GM19455 (cell line): ENCODE data around the gene CCDC57.
"Not testable (repeated sequence)": the region's sequence is repeated elsewhere in the genome, so short reads cannot be mapped to it uniquely, and the experiment has no call there.

Experiments used
- ATAC-seq: cut with Tn5 transposase; IDR thresholded peaks from one replicate; pipeline ENCODE4 v1.9.1; 2021; ENCODE audit not compliant: unreplicated experiment

Gene CCDC57, protein sequence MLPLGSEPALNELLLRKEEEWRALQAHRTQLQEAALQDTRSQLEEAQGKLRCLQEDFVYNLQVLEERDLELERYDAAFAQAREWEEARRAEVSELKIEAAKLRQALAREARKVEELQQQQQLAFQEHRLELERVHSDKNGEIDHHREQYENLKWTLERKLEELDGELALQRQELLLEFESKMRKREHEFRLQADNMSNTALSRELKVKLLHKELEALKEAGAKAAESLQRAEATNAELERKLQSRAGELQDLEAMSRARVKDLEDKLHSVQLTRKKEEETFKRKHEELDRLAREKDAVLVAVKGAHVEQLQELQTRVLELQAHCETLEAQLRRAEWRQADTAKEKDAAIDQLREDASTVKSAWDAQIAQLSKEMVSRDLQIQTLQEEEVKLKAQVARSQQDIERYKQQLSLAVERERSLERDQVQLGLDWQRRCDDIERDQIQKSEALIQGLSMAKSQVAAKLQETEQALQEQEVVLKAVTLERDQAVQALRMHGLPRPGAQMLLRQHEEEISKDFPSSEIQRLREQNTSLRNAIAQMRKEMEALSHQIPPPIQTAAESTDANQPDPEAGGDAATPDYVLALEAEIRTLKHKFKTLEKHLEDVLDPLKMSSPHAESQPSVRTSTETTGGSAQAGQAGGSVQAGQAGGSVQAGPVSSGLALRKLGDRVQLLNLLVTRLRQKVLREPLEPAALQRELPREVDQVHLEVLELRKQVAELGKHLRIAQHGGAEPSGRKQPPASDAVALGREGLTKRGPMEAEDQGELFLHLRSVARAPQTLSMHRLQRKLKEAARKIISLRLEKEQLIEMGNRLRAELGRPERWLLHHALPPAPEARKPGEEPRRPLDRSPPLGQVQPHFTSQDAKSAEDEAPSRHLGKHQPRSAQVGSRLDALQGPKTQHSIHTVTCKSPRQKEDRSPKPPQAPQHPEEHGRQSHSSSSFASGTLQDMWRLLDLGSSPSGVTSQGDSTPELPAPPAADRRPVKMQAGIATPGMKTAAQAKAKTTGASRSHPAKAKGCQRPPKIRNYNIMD

DNA sequence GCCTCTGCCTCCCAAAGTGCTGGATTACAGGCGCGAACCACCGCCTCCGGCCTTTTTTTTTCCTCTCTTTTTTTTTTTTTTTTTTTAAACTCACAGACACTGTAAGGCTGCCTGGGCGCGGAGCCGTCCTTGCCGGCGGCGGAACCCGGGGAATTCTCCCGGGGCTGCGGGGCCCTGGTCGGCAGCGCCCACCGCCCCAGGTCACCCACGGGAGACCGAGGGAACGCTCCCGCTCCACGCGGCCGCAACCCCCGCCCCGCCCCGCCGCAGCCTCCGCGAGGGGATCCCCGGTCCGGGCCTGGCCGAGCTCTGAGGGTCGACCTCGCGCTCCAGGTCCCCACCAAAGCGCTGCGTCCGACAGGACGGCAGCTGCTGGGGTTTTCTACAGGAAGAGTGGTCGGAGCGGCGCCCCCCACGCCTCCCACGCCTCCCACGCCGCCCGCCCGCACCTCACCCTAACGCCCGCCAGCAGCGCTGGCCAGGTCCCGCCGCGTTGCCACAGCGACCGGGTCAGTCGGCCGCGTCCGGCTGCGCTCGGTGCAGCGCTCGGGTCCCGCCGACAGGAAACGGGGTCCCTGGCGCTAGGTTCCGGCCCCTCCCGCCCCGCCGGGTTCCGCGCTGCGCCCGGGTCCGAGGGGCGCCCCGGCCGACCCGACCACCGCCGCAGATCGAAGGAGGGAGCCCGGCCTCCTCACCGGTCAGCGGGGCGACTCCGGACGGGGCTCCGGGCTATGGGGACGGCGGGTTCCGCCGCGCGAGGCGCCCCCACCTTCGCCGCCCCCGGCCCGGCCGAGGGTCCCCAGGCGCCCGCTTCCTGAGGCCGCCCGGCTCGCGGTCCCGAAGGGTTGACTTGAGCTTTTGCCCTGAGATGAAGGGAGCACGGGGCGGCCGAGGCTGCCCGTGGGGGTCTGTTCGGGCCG, at the start of gene CCDC57:
Gene CCDC57 (minus strand): TSS at position 512 of the 920 bp plus-strand sequence. CDS start 10,898 bp downstream, outside the sequence.
- no peak for ATAC-seq

DNA sequence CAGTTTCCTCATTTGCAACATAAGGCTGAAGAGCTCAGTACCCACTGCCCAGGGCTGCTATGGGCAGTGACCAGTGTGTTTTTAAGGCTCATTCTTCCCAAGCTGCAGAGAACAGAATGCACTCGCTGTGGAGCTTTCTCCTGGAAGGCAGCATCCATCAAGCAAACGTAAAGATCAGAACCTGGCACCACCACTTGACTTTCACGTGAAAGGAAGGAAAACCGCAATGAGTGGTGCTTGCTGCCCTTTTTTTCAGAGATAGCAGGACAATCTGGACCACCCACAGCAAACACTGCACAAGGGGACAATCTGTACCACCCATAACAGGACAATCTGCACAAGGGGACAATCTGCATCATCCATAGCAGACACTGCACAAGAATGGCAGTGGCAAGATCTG, 49.7 kb upstream of the CCDC57 start:
- no peak for ATAC-seq

DNA sequence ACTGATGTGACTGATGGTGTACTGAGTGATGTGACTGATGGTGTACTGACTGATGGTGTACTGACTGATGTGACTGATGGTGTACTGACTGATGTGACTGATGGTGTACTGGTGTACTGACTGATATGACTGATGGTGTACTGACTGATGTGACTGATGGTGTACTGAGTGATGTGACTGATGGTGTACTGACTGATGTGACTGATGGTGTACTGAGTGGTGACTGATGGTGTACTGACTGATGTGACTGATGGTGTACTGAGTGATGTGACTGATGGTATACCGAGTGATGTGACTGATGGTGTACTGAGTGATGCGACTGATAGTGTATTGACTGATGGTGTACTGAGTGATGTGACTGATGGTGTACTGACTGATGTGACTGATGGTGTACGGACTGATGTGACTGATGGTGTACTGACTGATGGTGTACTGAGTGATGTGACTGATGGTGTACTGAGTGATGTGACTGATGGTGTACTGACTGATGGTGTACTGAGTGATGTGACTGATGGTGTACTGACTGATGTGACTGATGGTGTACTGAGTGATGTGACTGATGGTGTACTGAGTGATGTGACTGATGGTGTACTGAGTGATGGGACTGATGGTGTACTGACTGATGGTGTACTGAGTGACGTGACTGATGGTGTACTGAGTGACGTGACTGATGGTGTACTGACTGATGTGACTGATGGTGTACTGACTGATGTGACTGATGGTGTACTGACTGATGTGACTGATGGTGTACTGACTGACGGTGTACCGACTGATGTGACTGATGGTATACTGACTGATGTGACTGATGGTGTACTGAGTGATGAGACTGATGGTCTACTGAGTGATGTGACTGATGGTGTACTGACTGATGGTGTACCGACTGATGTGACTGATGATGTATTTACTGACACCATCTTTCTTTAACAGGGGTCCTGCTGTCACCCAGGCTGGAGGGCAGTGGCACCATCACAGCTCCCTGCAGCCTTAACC, 47.6 kb upstream of the CCDC57 start:
- not testable (repeated sequence) for ATAC-seq

DNA sequence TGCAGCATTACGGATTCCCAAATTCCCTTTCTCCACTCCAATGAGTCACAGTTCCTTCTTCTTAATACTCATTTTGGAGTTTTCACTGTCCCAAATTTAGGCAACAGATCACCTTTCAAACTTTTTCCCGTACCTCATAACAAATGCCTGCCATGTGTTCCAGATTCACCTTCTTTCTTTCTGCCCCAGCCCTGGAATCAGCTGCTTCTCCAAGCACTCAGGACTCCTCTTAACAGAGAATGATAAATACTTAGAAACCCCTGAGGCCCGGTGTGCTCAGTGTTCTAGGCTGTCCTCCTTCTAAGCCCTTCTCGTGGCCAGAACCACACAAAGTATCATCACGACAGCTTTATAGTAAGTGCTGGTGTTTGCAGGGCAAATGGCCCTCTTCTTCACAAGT, 45.9 kb upstream of the CCDC57 start:
- no peak for ATAC-seq

DNA sequence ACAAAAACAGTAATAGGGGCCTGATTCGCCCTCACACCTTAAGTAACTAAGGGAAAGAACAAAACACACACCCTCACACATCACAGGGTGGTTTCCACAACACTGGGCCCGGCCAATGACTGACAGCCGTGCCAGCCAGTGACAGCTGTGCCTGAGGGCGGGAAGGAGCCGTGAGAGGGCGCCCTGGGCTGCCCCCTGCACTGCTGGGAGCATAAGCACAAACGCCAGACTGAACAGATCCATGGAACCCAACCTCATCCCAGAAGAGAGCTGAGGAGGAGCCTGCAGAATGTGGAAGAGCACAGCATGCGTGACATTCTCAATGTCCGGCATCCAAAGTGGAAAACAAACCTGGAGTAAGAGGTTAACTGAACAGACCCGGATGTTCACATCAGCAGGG, 44.8 kb upstream of the CCDC57 start:
- no peak for ATAC-seq

DNA sequence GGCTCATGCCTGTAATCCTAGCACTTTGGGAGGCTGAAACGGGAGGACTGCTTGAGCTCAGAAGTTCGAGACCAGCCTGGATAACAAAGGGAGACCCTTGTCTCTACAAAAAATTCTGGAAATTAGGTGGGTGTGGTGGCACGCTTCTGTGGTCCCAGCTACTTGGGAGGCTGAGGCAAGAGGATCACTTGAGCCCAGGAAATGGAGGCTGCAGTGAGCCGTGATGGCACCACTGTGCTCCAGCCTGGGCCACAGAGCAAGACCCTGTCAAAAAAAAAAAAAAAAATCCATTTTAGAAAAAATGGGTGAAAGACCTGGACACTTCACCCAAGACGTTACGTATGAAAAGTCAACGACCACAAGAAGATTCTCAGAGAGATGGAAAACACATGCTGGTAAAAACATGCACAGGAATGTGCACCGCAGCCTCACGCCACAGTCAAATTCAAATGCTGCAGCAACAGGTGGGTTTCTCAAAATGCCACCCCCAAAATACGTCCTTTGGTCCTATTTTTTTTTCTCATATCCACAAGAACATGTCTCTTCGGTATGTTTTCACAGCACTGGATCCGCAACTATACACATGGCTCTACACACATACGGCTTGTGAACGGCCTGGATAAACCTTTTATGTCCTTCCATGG, 43.7 kb upstream of the CCDC57 start:
- ATAC-seq, result no peak

DNA sequence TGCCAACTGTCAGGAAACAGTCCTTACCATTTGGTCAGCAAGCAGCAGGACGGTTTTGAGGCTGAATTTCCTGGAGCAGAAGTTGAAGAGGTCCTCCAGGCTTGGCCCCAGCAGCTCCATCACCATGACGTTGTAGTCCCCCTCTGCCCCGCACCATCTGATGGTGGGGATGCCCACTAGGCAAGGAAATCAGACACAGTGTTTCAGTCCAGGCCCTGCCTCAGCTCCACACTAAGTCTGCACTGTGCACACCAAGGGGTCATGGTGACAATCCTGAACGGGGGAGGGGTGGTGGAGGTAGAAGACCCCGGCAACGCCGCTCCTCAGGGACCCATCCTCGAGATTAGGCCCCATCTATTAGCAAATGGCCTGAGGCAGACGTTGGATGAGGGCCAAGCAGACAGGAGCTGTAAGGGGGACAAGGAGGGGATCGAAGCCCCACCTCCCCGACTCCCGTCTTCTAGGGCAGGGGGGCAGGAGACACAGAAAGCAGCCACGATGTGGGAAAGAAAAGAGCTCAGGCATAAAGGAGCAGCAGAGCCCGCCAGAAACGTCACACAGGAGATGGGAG, 42.8 kb upstream of the CCDC57 start:
- no peak for ATAC-seq

DNA sequence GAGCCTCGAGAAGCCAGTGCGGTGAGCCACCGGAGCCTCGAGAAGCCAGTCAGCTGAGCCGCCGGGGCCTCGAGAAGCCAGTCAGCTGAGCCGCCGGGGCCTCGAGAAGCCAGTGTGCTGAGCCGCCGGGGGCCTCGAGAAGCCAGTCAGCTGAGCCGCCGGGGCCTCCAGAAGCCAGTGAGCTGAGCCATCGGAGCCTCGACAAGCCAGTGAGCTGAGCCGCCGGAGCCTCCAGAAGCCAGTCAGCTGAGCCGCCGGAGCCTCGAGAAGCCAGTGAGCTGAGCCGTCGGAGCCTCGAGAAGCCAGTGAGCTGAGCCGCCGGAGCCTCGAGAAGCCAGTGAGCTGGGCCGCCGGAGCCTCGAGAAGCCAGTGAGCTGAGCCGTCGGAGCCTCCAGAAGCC, 42.1 kb upstream of the CCDC57 start:
- not testable (repeated sequence) for ATAC-seq

DNA sequence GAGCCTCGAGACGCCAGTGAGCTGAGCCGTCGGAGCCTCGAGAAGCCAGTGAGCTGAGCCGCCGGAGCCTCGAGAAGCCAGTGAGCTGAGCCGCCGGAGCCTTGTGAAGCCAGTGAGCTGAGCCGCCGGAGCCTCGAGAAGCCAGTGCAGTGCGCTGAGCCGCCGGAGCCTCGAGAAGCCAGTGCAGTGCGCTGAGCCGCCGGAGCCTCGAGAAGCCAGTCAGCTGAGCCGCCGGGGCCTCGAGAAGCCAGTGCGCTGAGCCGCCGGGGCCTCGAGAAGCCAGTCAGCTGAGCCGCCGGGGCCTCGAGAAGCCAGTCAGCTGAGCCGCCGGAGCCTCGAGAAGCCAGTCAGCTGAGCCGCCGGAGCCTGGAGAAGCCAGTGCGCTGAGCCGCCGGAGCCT, 41.5 kb upstream of the CCDC57 start:
- ATAC-seq, result not testable (repeated sequence)

DNA sequence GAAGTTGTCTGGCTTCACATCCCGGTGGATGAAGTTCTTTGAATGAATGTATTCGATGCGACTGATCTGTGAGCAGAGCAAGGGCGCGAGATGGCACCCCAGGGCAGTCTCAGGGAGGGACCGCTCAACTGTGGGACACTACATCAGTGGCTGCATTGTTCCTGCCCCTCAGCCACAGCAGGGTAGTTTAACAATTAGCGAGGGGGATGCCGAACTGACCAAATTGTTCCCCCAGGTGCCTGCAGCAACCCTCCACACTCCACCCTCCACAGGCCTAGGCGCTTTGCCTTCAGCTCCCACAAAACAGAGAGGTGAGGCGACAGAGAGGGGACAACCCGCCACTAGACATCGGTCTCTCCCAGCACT, 40.5 kb upstream of the CCDC57 start:
- no peak for ATAC-seq

DNA sequence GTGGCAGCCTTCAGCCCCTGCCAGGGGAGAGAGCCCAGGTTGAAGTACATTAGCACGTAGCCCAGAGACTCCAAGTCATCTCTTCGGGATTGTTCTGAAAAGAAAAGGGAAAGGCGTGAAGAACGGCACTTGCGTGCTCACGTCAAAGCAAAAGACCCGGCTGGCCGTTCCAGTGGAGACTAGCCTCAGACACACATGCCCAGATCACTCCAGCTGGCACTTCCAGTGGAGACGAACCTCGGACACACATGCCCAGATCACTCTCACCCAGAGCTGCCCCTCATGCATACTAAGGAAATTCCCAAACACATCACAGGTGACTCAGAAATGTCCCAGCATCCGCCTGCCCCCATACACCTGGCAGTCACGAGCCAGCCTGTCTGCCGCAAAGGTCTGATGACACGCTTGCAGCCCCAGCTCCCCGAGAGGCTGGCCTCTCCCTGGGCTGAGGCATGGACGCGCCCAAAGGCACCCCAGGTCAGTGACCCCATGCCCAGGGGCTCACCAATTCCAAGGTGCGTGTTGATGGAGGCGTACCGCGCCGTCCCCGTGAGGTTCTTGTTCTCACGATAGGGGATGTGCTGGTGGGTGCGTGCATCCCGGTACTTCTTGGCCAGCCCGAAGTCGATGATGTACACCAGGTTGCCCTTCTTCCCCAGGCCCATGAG, 40.0 kb upstream of the CCDC57 start:
- no peak for ATAC-seq

DNA sequence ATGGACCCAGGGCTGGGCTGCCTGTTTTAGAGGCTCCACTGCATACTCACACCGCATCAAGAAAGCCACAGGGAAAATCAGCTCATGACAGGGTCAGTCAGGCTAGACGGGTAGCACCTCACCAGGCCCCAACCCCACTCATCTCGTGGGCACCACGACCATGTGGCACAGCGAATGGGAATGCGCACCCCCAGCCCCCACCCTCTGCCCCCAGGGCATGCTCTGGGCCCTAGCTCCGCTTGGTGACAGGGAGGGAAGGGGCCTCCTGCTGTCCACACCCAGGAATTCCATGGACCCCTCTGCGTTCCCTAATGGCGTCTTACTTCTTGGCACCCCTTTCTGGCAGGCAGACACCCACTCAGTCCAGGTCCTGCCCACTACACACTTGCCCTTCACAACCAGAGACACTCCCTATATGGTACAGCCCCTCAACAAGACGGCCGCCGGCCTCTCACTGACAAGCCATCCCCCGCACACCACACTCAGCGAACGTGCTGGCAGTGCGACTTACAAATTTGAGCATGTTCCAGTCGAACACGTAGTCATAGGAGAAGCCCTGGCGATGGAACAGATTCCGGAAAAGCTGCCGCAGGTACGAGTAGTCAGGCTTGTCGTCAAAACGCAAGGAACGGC, 38.3 kb upstream of the CCDC57 start:
- no peak for ATAC-seq

DNA sequence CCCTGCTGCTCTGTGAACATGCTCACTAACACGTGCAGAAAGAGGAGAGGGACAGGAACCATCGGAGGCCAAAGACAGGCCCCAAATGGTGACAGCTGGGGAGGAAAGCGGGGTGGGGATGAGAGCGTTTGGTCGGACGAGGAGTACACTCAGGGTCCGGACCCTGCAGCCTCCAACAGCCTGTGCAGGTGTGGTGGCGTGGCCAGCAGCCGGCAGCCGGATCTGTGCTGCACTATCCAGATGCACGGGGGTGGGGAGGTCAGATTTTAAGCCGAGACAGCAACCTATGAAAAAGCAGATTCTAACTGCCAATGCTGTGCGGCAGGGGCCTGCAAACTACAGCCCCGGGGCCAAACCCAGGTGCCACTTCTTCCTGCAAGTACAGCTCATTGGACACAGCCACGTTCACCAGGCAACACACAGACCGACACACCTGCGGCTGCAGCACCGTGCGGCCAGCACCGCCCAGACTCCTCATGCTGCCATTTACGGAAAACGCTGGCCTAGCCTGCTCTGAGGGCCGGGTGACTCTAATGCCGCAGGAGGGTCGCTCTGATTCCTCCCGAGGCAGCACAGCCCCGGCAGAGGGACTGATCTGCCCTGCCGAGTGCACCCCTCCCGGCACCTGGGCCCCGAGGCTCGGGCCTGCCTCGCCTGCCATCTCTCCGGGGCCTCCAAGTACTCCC, 37.4 kb upstream of the CCDC57 start:
- ATAC-seq, result no peak

DNA sequence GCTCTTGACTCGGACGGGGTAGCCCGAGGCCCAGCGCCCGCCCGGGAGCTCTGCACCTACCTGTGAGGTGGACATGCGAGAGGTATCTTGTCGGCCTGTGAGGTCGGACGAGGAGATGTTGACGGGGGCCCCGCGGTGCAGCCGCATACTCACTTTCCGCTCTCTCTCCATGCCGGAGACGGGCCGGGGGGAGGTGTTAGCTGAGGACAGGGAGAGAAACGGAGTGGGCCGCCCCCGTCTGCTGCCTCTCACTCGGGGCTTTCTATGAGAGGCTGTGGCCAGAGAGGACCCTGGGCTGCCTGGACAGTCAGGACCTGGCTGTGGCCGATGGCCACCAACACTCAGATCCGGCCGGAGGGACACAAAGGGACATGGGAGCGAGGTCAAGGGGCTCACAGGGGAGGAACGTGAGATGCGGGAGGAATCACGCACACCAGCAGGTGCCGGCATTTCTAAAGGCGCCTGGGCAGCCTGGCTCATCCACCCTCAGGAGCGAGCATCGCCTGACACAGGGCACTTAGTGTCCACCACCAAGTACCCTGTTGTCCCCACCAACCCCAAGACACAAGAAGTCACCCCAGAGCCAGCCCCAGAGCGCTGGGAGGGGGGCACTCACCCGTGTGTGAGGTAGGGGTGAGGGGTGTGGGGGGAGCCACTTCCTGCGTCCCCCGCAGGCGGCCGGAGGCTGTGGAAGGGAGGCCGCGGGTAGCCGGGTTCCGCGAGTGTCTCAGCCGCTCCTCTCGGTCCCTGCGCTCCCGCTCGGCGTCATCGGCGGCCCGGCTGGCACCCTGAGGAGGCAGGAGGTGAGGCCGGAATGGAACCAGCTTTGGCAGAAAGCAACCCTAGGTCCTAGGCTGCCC, 36.4 kb upstream of the CCDC57 start:
- ATAC-seq, result no peak

DNA sequence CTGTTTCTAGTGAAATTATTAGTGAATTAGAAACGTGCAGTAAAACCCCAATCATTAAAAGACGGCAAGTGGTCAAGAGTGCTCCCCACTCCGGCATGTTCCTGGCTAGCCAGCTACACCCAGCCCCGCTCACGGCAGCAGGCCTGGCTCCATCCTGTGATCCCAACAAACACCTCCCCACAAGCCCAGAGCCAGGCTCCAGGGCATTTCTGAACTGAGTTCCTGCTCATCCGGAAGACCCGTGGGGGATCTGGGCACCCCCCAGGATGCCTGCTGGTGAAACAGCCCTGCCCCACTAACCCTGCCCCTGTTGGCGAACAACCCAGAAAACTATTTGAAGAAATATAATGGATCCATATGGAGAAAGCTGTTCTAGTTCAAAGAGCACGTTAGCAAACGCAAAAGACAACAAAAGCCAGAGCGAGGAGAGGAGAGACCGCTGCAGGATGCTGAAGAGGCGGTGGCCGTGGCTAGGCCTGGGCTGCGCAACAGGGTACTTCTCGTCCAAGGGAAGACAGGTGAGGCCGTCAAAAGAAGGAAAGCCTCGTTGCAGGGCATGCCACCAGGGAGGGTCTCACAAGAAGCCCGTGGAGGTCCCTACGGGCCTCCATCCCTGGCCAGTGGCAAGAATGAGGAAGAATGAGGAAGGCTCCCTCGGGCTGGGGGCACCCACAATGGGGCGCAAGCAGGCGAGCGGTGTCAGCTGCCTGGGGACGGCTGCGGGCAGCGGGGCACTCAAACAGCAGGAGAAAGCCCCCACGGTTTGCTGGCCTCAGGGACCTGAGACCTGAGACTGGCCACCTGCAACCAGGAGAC, 35.4 kb upstream of the CCDC57 start:
- no peak for ATAC-seq
